Tibial nerve (tissue), 3 donors: ENCODE measurements around the gene LARP4B.

ENCODE experiments used
- CTCF ChIP-seq, 5 experiments: fragments of 200-600 bp in 3 of 5; fragments of 450-650 bp in 2 of 5; sonication (generic) in 3 of 5; IDR thresholded peaks; one replicate each; pipeline ENCODE4 v1.5.1; 2016 to 2019; ENCODE audit warnings: antibody characterized with exemption in 5 of 5, mild to moderate bottlenecking in 3 of 5, moderate library complexity in 2 of 5
- POLR2A ChIP-seq, 2 donors: fragments of 450-650 bp; IDR thresholded peaks; one replicate each; pipeline ENCODE4 v1.6.1; 2017; ENCODE audit warnings: antibody characterized with exemption in 2 of 2, mild to moderate bottlenecking in 2 of 2, moderate library complexity in 2 of 2

- TF ChIP-seq CTCF (IDR thresholded peaks at IDR 0.05) (no peak), POLR2A (IDR thresholded peaks at IDR 0.05) (no peak)
These were observed 148.5 kb downstream of the LARP4B start for GRCh38 chr10:782751-783648.
